ENCODE measurements around the gene LPXN.

The LPXN gene

DNA sequence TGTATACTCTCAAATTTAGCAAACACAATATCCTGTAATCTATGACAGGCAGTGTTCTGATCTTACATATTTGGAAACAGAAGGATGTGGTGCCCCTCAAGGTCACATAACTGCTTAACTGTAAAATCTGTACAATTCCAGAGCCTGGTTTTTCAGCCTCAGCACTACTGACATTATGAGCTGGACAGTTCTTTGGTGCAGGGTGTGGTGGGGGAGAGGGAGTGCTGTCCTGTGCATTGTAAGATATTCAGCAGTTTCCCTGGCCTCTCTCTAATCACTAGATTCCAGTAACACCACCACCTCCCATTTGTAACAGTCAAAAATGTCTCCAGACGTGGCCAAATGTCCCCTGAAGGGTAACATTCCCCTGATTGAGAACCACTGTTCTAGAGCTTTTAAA lies 65.9 kb downstream of the LPXN start:
- Histone ChIP-seq H3K36me3 (ENCODE audit: control insufficient read depth in 4 of 4, insufficient read depth in 4 of 4, low read length in 3 of 4) (no peaks in the 10 kb centered on the region), H3K27me3 (replicated peaks in 2 of 5; ENCODE audit: control insufficient read depth in 4 of 5, insufficient read depth in 5 of 5, low read length in 4 of 5) (no peaks in the 10 kb centered on the region), H3K4me1 (ENCODE audit: control extremely low read depth in 1 of 4, control insufficient read depth in 4 of 4, insufficient read depth in 4 of 4, low read length in 3 of 4) (no peaks in the 10 kb centered on the region), H3K9me3 (ENCODE audit: control extremely low read depth in 1 of 5, control insufficient read depth in 4 of 5, insufficient read depth in 2 of 5, low read depth in 1 of 5, low read length in 4 of 5) (no peaks in the 10 kb centered on the region), H3K4me3 (ENCODE audit: control insufficient read depth in 1 of 7, extremely low read depth in 1 of 7, insufficient read depth in 4 of 7, low read depth in 2 of 7, low read length in 6 of 7) (no peak overlapping the region), H3K27ac (ENCODE audit: insufficient read depth in 1 of 2, low read depth in 1 of 2, low read length in 2 of 2, poor library complexity in 1 of 2, severe bottlenecking in 2 of 2) (no peak overlapping the region)
- no CpG with 5 or more reads among the region's 1 CpG for WGBS (ENCODE audit: insufficient coverage)
- ChIA-PET POLR2A (no interaction called here), CTCF (interaction anchor here (0.9 to 1.3 kb wide), 4 partner anchors 10 to 224 kb away, joined by 3 to 4 read pairs (median 4); no protein-coding TSS in a partner anchor)
- DNase-seq: no peak

DNA sequence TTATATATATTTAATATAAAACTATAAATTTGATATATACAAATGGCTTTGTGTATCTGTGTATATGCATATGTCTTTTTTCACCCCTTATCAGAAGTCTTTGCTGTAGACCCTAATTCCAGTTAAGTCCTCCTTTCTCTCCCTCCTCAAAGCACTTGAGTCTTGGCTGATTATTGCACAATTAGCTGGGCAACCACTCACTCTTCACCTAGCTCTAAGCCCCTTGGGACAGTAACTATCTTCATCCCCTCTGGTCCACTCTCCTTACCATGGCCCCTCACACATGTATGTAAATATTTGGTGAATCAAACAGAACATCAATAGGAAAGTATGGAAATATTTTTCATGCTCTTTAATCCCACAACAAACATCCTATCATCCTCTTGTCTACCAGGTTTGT lies 66.8 kb downstream of the LPXN start:
- no peak for DNase-seq
- H3K36me3 ChIP-seq (ENCODE audit: control insufficient read depth in 4 of 4, insufficient read depth in 4 of 4, low read length in 3 of 4): no peaks in the 10 kb centered on the region
- H3K27ac ChIP-seq (ENCODE audit: insufficient read depth in 1 of 2, low read depth in 1 of 2, low read length in 2 of 2, poor library complexity in 1 of 2, severe bottlenecking in 2 of 2): no peak overlapping the region
- H3K4me3 ChIP-seq (ENCODE audit: control insufficient read depth in 1 of 7, extremely low read depth in 1 of 7, insufficient read depth in 4 of 7, low read depth in 2 of 7, low read length in 6 of 7): no peak overlapping the region
- POLR2A ChIA-PET: no interaction called here
- no peaks in the 10 kb centered on the region for H3K9me3 ChIP-seq (ENCODE audit: control extremely low read depth in 1 of 5, control insufficient read depth in 4 of 5, insufficient read depth in 2 of 5, low read depth in 1 of 5, low read length in 4 of 5)
- CTCF ChIA-PET: interaction anchor here (0.5 to 1.3 kb wide), 3 partner anchors 9 to 28 kb away, joined by 3 to 4 read pairs (median 3); no protein-coding TSS in a partner anchor
- no peaks in the 10 kb centered on the region for H3K27me3 ChIP-seq (replicated peaks in 2 of 5; ENCODE audit: control insufficient read depth in 4 of 5, insufficient read depth in 5 of 5, low read length in 4 of 5)
- no peaks in the 10 kb centered on the region for H3K4me1 ChIP-seq (ENCODE audit: control extremely low read depth in 1 of 4, control insufficient read depth in 4 of 4, insufficient read depth in 4 of 4, low read length in 3 of 4)

DNA sequence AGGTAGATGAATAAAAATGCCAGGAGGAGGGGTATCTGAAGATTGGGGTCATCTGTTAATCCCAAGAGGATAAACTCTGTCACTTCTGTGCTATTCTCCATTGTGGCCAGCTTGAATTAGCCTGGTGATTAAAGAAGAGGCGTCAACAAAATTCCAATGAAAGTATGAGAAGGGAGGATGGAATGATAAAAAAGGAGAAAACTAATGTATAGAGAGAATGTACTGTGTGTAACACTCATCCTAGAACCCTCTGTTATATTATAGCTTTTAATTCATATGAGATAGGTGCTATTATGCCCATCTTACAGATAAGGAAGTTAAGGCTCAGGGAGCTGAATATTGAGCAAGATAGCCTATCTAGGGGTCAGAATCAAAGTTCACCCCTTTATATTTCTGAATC lies 67.7 kb downstream of the LPXN start, which contains the start of gene OR5B21:
OR5B21 (minus strand) TSS at position 101 of the 400 bp plus-strand sequence; CDS start at position 101, 0 bp downstream.
- Histone ChIP-seq H3K4me1 (ENCODE audit: control extremely low read depth in 1 of 4, control insufficient read depth in 4 of 4, insufficient read depth in 4 of 4, low read length in 3 of 4) (no peaks in the 10 kb centered on the region), H3K36me3 (ENCODE audit: control insufficient read depth in 4 of 4, insufficient read depth in 4 of 4, low read length in 3 of 4) (no peaks in the 10 kb centered on the region), H3K9me3 (ENCODE audit: control extremely low read depth in 1 of 5, control insufficient read depth in 4 of 5, insufficient read depth in 2 of 5, low read depth in 1 of 5, low read length in 4 of 5) (no peaks in the 10 kb centered on the region), H3K4me3 (ENCODE audit: control insufficient read depth in 1 of 7, extremely low read depth in 1 of 7, insufficient read depth in 4 of 7, low read depth in 2 of 7, low read length in 6 of 7) (no peak within 1 kb of the TSS), H3K27ac (ENCODE audit: insufficient read depth in 1 of 2, low read depth in 1 of 2, low read length in 2 of 2, poor library complexity in 1 of 2, severe bottlenecking in 2 of 2) (no peak within 1 kb of the TSS), H3K27me3 (replicated peaks in 2 of 5; ENCODE audit: control insufficient read depth in 4 of 5, insufficient read depth in 5 of 5, low read length in 4 of 5) (no peaks in the 10 kb centered on the region)
- CTCF ChIA-PET: no interaction called here
- no peak for DNase-seq
- no CpG with 5 or more reads among the region's 1 CpG for WGBS (ENCODE audit: insufficient coverage)
- POLR2A ChIA-PET: no interaction called here

DNA sequence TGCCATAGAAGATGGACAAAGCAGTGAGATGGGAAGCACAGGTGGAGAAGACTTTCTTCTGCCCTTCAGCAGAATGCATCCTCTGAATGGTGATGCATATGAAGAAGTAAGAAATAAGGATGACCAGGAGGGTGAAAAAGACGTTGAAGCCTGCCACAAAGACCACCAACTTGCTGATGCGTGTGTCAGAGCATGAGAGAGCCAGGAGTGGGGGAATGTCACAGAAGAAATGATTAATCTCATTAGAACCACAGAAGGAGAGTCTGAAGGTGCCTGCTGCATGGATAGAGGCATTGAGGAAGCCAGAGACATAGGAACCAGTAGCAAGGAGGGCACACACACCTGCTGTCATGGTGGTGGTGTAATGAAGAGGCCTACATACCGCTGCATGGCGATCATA lies 68.3 kb downstream of the LPXN start:
- no peak for DNase-seq
- H3K27me3 ChIP-seq (replicated peaks in 2 of 5; ENCODE audit: control insufficient read depth in 4 of 5, insufficient read depth in 5 of 5, low read length in 4 of 5): no peaks in the 10 kb centered on the region
- H3K4me1 ChIP-seq (ENCODE audit: control extremely low read depth in 1 of 4, control insufficient read depth in 4 of 4, insufficient read depth in 4 of 4, low read length in 3 of 4): no peaks in the 10 kb centered on the region
- 98% methylated on average over 4 of the region's 4 CpGs for WGBS (ENCODE audit: insufficient coverage)
- H3K4me3 ChIP-seq (ENCODE audit: control insufficient read depth in 1 of 7, extremely low read depth in 1 of 7, insufficient read depth in 4 of 7, low read depth in 2 of 7, low read length in 6 of 7): no peak overlapping the region
- ChIA-PET CTCF (no interaction called here), POLR2A (no interaction called here)
- H3K27ac ChIP-seq (ENCODE audit: insufficient read depth in 1 of 2, low read depth in 1 of 2, low read length in 2 of 2, poor library complexity in 1 of 2, severe bottlenecking in 2 of 2): no peak overlapping the region
- no peaks in the 10 kb centered on the region for H3K9me3 ChIP-seq (ENCODE audit: control extremely low read depth in 1 of 5, control insufficient read depth in 4 of 5, insufficient read depth in 2 of 5, low read depth in 1 of 5, low read length in 4 of 5)
- no peaks in the 10 kb centered on the region for H3K36me3 ChIP-seq (ENCODE audit: control insufficient read depth in 4 of 4, insufficient read depth in 4 of 4, low read length in 3 of 4)

DNA sequence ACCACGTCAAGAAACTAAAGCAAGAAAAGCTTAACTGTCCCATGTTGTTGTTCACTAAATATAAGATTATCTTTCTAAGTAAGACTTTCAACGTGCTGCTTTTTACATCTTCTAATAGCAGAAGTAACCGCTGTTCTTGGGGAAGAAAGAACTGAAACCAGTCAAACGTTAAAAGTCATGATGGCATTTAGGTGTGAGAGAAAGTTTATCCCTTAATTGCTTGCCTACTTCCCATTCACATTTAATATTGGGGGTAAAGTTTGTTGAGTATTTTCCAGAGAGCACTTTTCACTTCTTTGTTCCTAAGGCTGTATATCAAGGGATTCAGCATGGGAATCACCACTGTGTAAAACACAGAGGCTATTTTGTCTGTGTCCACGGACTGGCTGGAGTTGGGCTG lies 68.7 kb downstream of the LPXN start:
- CTCF ChIA-PET: no interaction called here
- H3K4me3 ChIP-seq (ENCODE audit: control insufficient read depth in 1 of 7, extremely low read depth in 1 of 7, insufficient read depth in 4 of 7, low read depth in 2 of 7, low read length in 6 of 7): no peak overlapping the region
- DNase-seq: no peak
- no peaks in the 10 kb centered on the region for H3K27me3 ChIP-seq (replicated peaks in 2 of 5; ENCODE audit: control insufficient read depth in 4 of 5, insufficient read depth in 5 of 5, low read length in 4 of 5)
- POLR2A ChIA-PET: no interaction called here
- H3K27ac ChIP-seq (ENCODE audit: insufficient read depth in 1 of 2, low read depth in 1 of 2, low read length in 2 of 2, poor library complexity in 1 of 2, severe bottlenecking in 2 of 2): no peak overlapping the region
- H3K9me3 ChIP-seq (ENCODE audit: control extremely low read depth in 1 of 5, control insufficient read depth in 4 of 5, insufficient read depth in 2 of 5, low read depth in 1 of 5, low read length in 4 of 5): no peaks in the 10 kb centered on the region
- H3K4me1 ChIP-seq (ENCODE audit: control extremely low read depth in 1 of 4, control insufficient read depth in 4 of 4, insufficient read depth in 4 of 4, low read length in 3 of 4): no peaks in the 10 kb centered on the region
- 100% methylated on average over 1 of the region's 5 CpGs for WGBS (ENCODE audit: insufficient coverage)
- H3K36me3 ChIP-seq (ENCODE audit: control insufficient read depth in 4 of 4, insufficient read depth in 4 of 4, low read length in 3 of 4): no peaks in the 10 kb centered on the region

DNA sequence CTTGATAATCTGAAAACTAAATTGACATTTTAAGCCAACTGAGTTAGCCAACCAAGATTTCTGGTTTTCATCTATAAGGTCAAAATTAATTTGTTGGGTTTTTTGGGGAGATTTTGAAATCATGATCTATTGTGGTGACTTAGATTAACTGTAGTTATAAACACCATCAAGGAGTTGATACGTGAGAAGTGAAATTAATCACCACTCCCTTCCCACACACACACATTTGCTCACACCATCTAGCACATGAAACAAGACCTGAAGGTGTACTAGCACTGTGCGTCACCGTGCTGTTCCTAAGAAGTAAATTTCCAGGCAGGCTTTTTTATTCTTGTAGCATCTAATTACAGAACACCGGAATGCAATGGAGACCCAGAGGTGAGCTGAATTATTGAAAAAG lies 69.8 kb downstream of the LPXN start:
- H3K9me3 ChIP-seq (ENCODE audit: control extremely low read depth in 1 of 5, control insufficient read depth in 4 of 5, insufficient read depth in 2 of 5, low read depth in 1 of 5, low read length in 4 of 5): no peaks in the 10 kb centered on the region
- ChIA-PET POLR2A (no interaction called here), CTCF (no interaction called here)
- no peaks in the 10 kb centered on the region for H3K36me3 ChIP-seq (ENCODE audit: control insufficient read depth in 4 of 4, insufficient read depth in 4 of 4, low read length in 3 of 4)
- no peaks in the 10 kb centered on the region for H3K4me1 ChIP-seq (ENCODE audit: control extremely low read depth in 1 of 4, control insufficient read depth in 4 of 4, insufficient read depth in 4 of 4, low read length in 3 of 4)
- no peak for DNase-seq
- H3K27me3 ChIP-seq (replicated peaks in 2 of 5; ENCODE audit: control insufficient read depth in 4 of 5, insufficient read depth in 5 of 5, low read length in 4 of 5): no peaks in the 10 kb centered on the region
- WGBS (ENCODE audit: insufficient coverage): no CpG with 5 or more reads among the region's 4 CpGs
- H3K27ac ChIP-seq (ENCODE audit: insufficient read depth in 1 of 2, low read depth in 1 of 2, low read length in 2 of 2, poor library complexity in 1 of 2, severe bottlenecking in 2 of 2): no peak overlapping the region
- no peak overlapping the region for H3K4me3 ChIP-seq (ENCODE audit: control insufficient read depth in 1 of 7, extremely low read depth in 1 of 7, insufficient read depth in 4 of 7, low read depth in 2 of 7, low read length in 6 of 7)

DNA sequence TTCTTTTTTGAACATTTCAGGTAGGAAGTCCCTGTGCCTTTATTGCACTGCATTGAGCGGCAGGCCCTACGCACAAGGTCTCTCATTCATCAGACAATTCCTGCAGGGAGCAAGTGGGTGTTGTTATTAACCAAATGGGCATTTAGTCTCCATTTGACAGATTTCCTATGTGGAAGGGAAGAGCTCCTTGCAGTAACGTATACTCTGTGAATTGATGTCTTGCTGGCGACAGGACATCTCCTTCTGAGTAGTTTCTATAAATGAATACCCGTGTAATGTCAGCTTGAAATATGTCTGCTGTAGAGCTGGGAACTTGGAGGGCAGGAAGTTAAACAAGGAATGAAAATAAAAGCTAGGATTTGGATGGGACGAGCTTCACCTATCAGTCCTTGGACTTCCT lies 71.4 kb downstream of the LPXN start:
- CTCF ChIA-PET: no interaction called here
- 96% methylated on average over 6 of the region's 6 CpGs for WGBS (ENCODE audit: insufficient coverage)
- Histone ChIP-seq H3K4me1 (ENCODE audit: control extremely low read depth in 1 of 4, control insufficient read depth in 4 of 4, insufficient read depth in 4 of 4, low read length in 3 of 4) (peaks cover 0 to 1% (median 0%) of the 10 kb centered on the region in 4 experiments), H3K4me3 (ENCODE audit: control insufficient read depth in 1 of 7, extremely low read depth in 1 of 7, insufficient read depth in 4 of 7, low read depth in 2 of 7, low read length in 6 of 7) (no peak overlapping the region), H3K27ac (ENCODE audit: insufficient read depth in 1 of 2, low read depth in 1 of 2, low read length in 2 of 2, poor library complexity in 1 of 2, severe bottlenecking in 2 of 2) (no peak overlapping the region), H3K36me3 (ENCODE audit: control insufficient read depth in 4 of 4, insufficient read depth in 4 of 4, low read length in 3 of 4) (no peaks in the 10 kb centered on the region), H3K27me3 (replicated peaks in 2 of 5; ENCODE audit: control insufficient read depth in 4 of 5, insufficient read depth in 5 of 5, low read length in 4 of 5) (no peaks in the 10 kb centered on the region), H3K9me3 (ENCODE audit: control extremely low read depth in 1 of 5, control insufficient read depth in 4 of 5, insufficient read depth in 2 of 5, low read depth in 1 of 5, low read length in 4 of 5) (no peaks in the 10 kb centered on the region)
- no peak for DNase-seq
- POLR2A ChIA-PET: no interaction called here

Data from common myeloid progenitor, CD34-positive (primary cell).